Activated naive CD4-positive, alpha-beta T cell treated with anti-CD3 and anti-CD28 coated beads, Interleukin-2, amount 50 U/mL, for 72 hours (primary cell): ENCODE measurements around the gene CNKSR2. TPM values are rescaled to one million over a fixed set of nuclear protein-coding genes. Genes with fewer than 3 reads are reported as not detected.

ENCODE experiments used
- ATAC-seq, 2 donors: fragments of 150-1000 bp; cut with Tn5 transposase; 2 replicates each; pipeline ENCODE4 v1.10.0; 2021; ENCODE audit warnings: mild to moderate bottlenecking in 2 of 2, moderate library complexity in 2 of 2
- DNase-seq, 2 donors: peaks; one replicate each; pipeline ENCODE4 v3.0.0; 2021 to 2022; ENCODE audit warnings: low spot score in 2 of 2
- H3K27ac Mint-ChIP-seq, 2 donors: one replicate each; pipeline ENCODE4 v1.8.0; 2022; ENCODE audit warnings: mild to moderate bottlenecking in 2 of 2, mixed read lengths in 2 of 2
- H3K36me3 Mint-ChIP-seq, 2 donors: one replicate each; pipeline ENCODE4 v1.8.0; 2022; ENCODE audit warnings: mixed read lengths in 2 of 2
- H3K9me3 Mint-ChIP-seq, 2 donors: one replicate each; pipeline ENCODE4 v1.8.0; 2022; ENCODE audit warnings: mixed read lengths in 2 of 2
- total RNA-seq, 2 donors: library from RNA; stranded (reverse); gene quantifications; one replicate each; pipeline ENCODE4 v1.2.3, GENCODE V29; 2022

Gene CNKSR2
- 1 to 10 TPM; 7.7 to 8.0 TPM for total RNA-seq

GRCh38 chrX:21374163-21374993 is at the start of gene CNKSR2:
Gene CNKSR2, plus strand, starts transcription at chrX:21374418. Its CDS starts 480 bp downstream, at chrX:21374898.
- Mint-ChIP-seq H3K36me3 (peaks cover 0 to 4% of the 10 kb centered on the region in 2 donors), H3K9me3 (no peaks in the 10 kb centered on the region), H3K27ac (peak within 1 kb of the TSS; percentile 86 to 91)
- DNase-seq, result peak; percentile 63 to 80
- peak; percentile 81 to 82 for ATAC-seq

- DNase-seq (no peak), ATAC-seq (no peak)
- Mint-ChIP-seq H3K27ac (no peak overlapping the region), H3K36me3 (peaks cover 15 to 23% of the 10 kb centered on the region in 2 donors), H3K9me3 (peaks cover 21 to 22% of the 10 kb centered on the region in 2 donors)
Observed at GRCh38 chrX:21354725-21355124, 19.5 kb upstream of the CNKSR2 start.

- H3K9me3 Mint-ChIP-seq, result peaks cover 11 to 12% of the 10 kb centered on the region in 2 donors
- no peak for ATAC-seq
- H3K27ac Mint-ChIP-seq, result no peak overlapping the region
- H3K36me3 Mint-ChIP-seq, result peaks cover 12% of the 10 kb centered on the region in 2 donors
- no peak for DNase-seq
Observed at GRCh38 chrX:21355831-21356230, 18.4 kb upstream of the CNKSR2 start.

GRCh38 chrX:21369613-21370012 is 4.6 kb upstream of the CNKSR2 start:
- H3K36me3 Mint-ChIP-seq, result peaks cover 0 to 2% of the 10 kb centered on the region in 2 donors
- no peaks in the 10 kb centered on the region for H3K9me3 Mint-ChIP-seq
- no peak overlapping the region for H3K27ac Mint-ChIP-seq
- DNase-seq (no peak), ATAC-seq (no peak)

GRCh38 chrX:21373001-21373400 is 1.2 kb upstream of the CNKSR2 start:
- DNase-seq, result no peak
- ATAC-seq, result no peak
- H3K36me3 Mint-ChIP-seq, result peaks cover 0 to 4% of the 10 kb centered on the region in 2 donors
- H3K9me3 Mint-ChIP-seq, result no peaks in the 10 kb centered on the region
- H3K27ac Mint-ChIP-seq, result no peak overlapping the region

- H3K36me3 Mint-ChIP-seq, result peaks cover 0 to 4% of the 10 kb centered on the region in 2 donors
- ATAC-seq (peak; percentile 34 to 46), DNase-seq (peak in 1 of 2 donors; percentile 6)
- H3K9me3 Mint-ChIP-seq, result no peaks in the 10 kb centered on the region
- peak overlapping the region in 1 of 2 donors; percentile 91 for H3K27ac Mint-ChIP-seq
Observed at GRCh38 chrX:21373637-21374162, 518 bp upstream of the CNKSR2 start.

- Mint-ChIP-seq H3K27ac (peak overlapping the region; percentile 86 to 91), H3K36me3 (peaks cover 0 to 4% of the 10 kb centered on the region in 2 donors), H3K9me3 (no peaks in the 10 kb centered on the region)
- ATAC-seq, result peak; percentile 17 to 31
- peak in 1 of 2 donors; percentile 3 for DNase-seq
Observed at GRCh38 chrX:21374994-21375707, 933 bp downstream of the CNKSR2 start.

- Mint-ChIP-seq H3K36me3 (peaks cover 0 to 4% of the 10 kb centered on the region in 2 donors), H3K27ac (no peak overlapping the region)
- no peak for ATAC-seq
Observed at GRCh38 chrX:21375708-21376009, 1.4 kb downstream of the CNKSR2 start.

GRCh38 chrX:21376636-21377035 is 2.4 kb downstream of the CNKSR2 start:
- Mint-ChIP-seq H3K27ac (no peak overlapping the region), H3K36me3 (peaks cover 0 to 4% of the 10 kb centered on the region in 2 donors), H3K9me3 (no peaks in the 10 kb centered on the region)
- no peak for DNase-seq
- ATAC-seq, result no peak

More at GRCh38 chrX:21375708-21376009, 1.4 kb downstream of the CNKSR2 start:
- no peak for DNase-seq
- H3K9me3 Mint-ChIP-seq, result no peaks in the 10 kb centered on the region

GRCh38 chrX:21379991-21380390 is 5.8 kb downstream of the CNKSR2 start:
- ATAC-seq (no peak), DNase-seq (no peak)
- Mint-ChIP-seq H3K9me3 (no peaks in the 10 kb centered on the region), H3K36me3 (no peaks in the 10 kb centered on the region), H3K27ac (no peak overlapping the region)

GRCh38 chrX:21382715-21383114 is 8.5 kb downstream of the CNKSR2 start:
- Mint-ChIP-seq H3K36me3 (no peaks in the 10 kb centered on the region), H3K27ac (no peak overlapping the region), H3K9me3 (no peaks in the 10 kb centered on the region)
- DNase-seq, result no peak
- no peak for ATAC-seq

GRCh38 chrX:21383546-21383945 is 9.3 kb downstream of the CNKSR2 start:
- DNase-seq (no peak), ATAC-seq (no peak)
- Mint-ChIP-seq H3K36me3 (no peaks in the 10 kb centered on the region), H3K27ac (no peak overlapping the region), H3K9me3 (no peaks in the 10 kb centered on the region)

- Mint-ChIP-seq H3K27ac (no peak overlapping the region), H3K36me3 (no peaks in the 10 kb centered on the region), H3K9me3 (no peaks in the 10 kb centered on the region)
- DNase-seq (no peak), ATAC-seq (no peak)
Observed at GRCh38 chrX:21384178-21384577, 10.0 kb downstream of the CNKSR2 start.

GRCh38 chrX:21394792-21395191 is 20.6 kb downstream of the CNKSR2 start:
- DNase-seq (no peak), ATAC-seq (no peak)
- no peak overlapping the region for H3K27ac Mint-ChIP-seq
- H3K36me3 Mint-ChIP-seq, result peaks cover 18 to 26% of the 10 kb centered on the region in 2 donors
- H3K9me3 Mint-ChIP-seq, result no peaks in the 10 kb centered on the region

- DNase-seq (no peak), ATAC-seq (peak in 1 of 2 donors; percentile 51)
- H3K27ac Mint-ChIP-seq, result no peak overlapping the region
- no peaks in the 10 kb centered on the region for H3K36me3 Mint-ChIP-seq
- no peaks in the 10 kb centered on the region for H3K9me3 Mint-ChIP-seq
Observed at GRCh38 chrX:21398426-21398825, 24.2 kb downstream of the CNKSR2 start.

- no peak for ATAC-seq
- no peaks in the 10 kb centered on the region for H3K9me3 Mint-ChIP-seq
- H3K27ac Mint-ChIP-seq, result no peak overlapping the region
- H3K36me3 Mint-ChIP-seq, result no peaks in the 10 kb centered on the region
- DNase-seq, result no peak
Observed at GRCh38 chrX:21400408-21401121, 26.3 kb downstream of the CNKSR2 start.

GRCh38 chrX:21408307-21408706 is 34.1 kb downstream of the CNKSR2 start:
- Mint-ChIP-seq H3K9me3 (peaks cover 0 to 4% of the 10 kb centered on the region in 2 donors), H3K27ac (no peak overlapping the region), H3K36me3 (no peaks in the 10 kb centered on the region)
- DNase-seq, result no peak
- no peak for ATAC-seq
